HG03469 (cell line): ENCODE data around the gene OR9Q2.
"Not testable (repeated sequence)": the region's sequence is repeated elsewhere in the genome, so short reads cannot be mapped to it uniquely, and the experiment has no call there.

Source experiments
- ATAC-seq: cut with Tn5 transposase; IDR thresholded peaks from one replicate; pipeline ENCODE4 v1.9.1; 2021; ENCODE audit warnings: mild to moderate bottlenecking, moderate library complexity, moderate number of reproducible peaks; ENCODE audit not compliant: unreplicated experiment

OR9Q2 gene

GRCh38 chr11:58188770-58189169, at the start of gene OR9Q2:
Gene OR9Q2, plus strand, starts transcription at chr11:58189070. Its CDS starts 1,421 bp downstream, at chr11:58190491.
- ATAC-seq = no peak

GRCh38 chr11:58142761-58143160, 46.1 kb upstream of the OR9Q2 start:
- ATAC-seq = no peak

GRCh38 chr11:58152781-58153180, 36.1 kb upstream of the OR9Q2 start:
- no peak for ATAC-seq

- no peak for ATAC-seq
Observed at GRCh38 chr11:58164389-58164788, 24.5 kb upstream of the OR9Q2 start.

- ATAC-seq = no peak
Observed at GRCh38 chr11:58164990-58165389, 23.9 kb upstream of the OR9Q2 start.

GRCh38 chr11:58165504-58166106, 23.3 kb upstream of the OR9Q2 start:
- no peak for ATAC-seq

GRCh38 chr11:58177409-58178054, 11.3 kb upstream of the OR9Q2 start:
- ATAC-seq = no peak

- no peak for ATAC-seq
Observed at GRCh38 chr11:58178444-58178843, 10.4 kb upstream of the OR9Q2 start.

- ATAC-seq = no peak
Observed at GRCh38 chr11:58179648-58180047, 9.2 kb upstream of the OR9Q2 start.

- ATAC-seq = no peak
Observed at GRCh38 chr11:58186938-58187337, 1.9 kb upstream of the OR9Q2 start.

GRCh38 chr11:58192229-58192628, 3.4 kb downstream of the OR9Q2 start:
- no peak for ATAC-seq

GRCh38 chr11:58193391-58193790, 4.5 kb downstream of the OR9Q2 start:
- no peak for ATAC-seq

- ATAC-seq = no peak
Observed at GRCh38 chr11:58195939-58196338, 7.1 kb downstream of the OR9Q2 start.

- no peak for ATAC-seq
Observed at GRCh38 chr11:58199271-58199670, 10.4 kb downstream of the OR9Q2 start.

GRCh38 chr11:58204042-58204441, 15.2 kb downstream of the OR9Q2 start, which contains the start of gene OR1S2:
Gene OR1S2, minus strand, starts transcription at chr11:58204142. Its CDS starts 0 bp downstream, at chr11:58204142.
- ATAC-seq = no peak

GRCh38 chr11:58212420-58212819, 23.6 kb downstream of the OR9Q2 start, which contains the start of gene OR1S1:
Gene OR1S1, plus strand, starts transcription at chr11:58212720.
- not testable (repeated sequence) for ATAC-seq

GRCh38 chr11:58216476-58216875, 27.6 kb downstream of the OR9Q2 start:
- no peak for ATAC-seq

- ATAC-seq = no peak
Observed at GRCh38 chr11:58222721-58223120, 33.9 kb downstream of the OR9Q2 start.

GRCh38 chr11:58227956-58228615, 39.2 kb downstream of the OR9Q2 start:
- ATAC-seq = no peak
